ENCODE results near the gene HMOX1.

Gene HMOX1

GRCh38 chr22:35400501-35400790, 19.6 kb downstream of the HMOX1 start:
- in situ Hi-C loops (cut with MboI; ENCODE audit: low sequenced_read_pairs): no loop called here

GRCh38 chr22:35401863-35402262, 21.0 kb downstream of the HMOX1 start:
- in situ Hi-C loops (cut with MboI; ENCODE audit: low sequenced_read_pairs): no loop called here

- in situ Hi-C loops (cut with MboI; ENCODE audit: low sequenced_read_pairs): no loop called here
These were observed 22.5 kb downstream of the HMOX1 start for GRCh38 chr22:35403356-35403755.

GRCh38 chr22:35404176-35404575, 23.3 kb downstream of the HMOX1 start:
- in situ Hi-C loops (cut with MboI; ENCODE audit: low sequenced_read_pairs): no loop called here

GRCh38 chr22:35406443-35406842, 25.5 kb downstream of the HMOX1 start:
- in situ Hi-C loops (cut with MboI; ENCODE audit: low sequenced_read_pairs): no loop called here

GRCh38 chr22:35407362-35407761, 26.5 kb downstream of the HMOX1 start:
- in situ Hi-C loops (cut with MboI; ENCODE audit: low sequenced_read_pairs): no loop called here

- in situ Hi-C loops (cut with MboI; ENCODE audit: low sequenced_read_pairs): no loop called here
These were observed 29.1 kb downstream of the HMOX1 start for GRCh38 chr22:35409783-35410662.

- in situ Hi-C loops (cut with MboI; ENCODE audit: low sequenced_read_pairs): no loop called here
These were observed 29.8 kb downstream of the HMOX1 start for GRCh38 chr22:35410663-35411034.

GRCh38 chr22:35411102-35411501, 30.2 kb downstream of the HMOX1 start:
- in situ Hi-C loops (cut with MboI; ENCODE audit: low sequenced_read_pairs): no loop called here

GRCh38 chr22:35413624-35414023, 32.7 kb downstream of the HMOX1 start:
- in situ Hi-C loops (cut with MboI; ENCODE audit: low sequenced_read_pairs): no loop called here

GRCh38 chr22:35417606-35418005, 36.7 kb downstream of the HMOX1 start:
- in situ Hi-C loops (cut with MboI; ENCODE audit: low sequenced_read_pairs): no loop called here

GRCh38 chr22:35418088-35418487, 37.2 kb downstream of the HMOX1 start:
- in situ Hi-C loops (cut with MboI; ENCODE audit: low sequenced_read_pairs): no loop called here

- in situ Hi-C loops (cut with MboI; ENCODE audit: low sequenced_read_pairs): no loop called here
These were observed 37.8 kb downstream of the HMOX1 start for GRCh38 chr22:35418731-35419130.

- in situ Hi-C loops (cut with MboI; ENCODE audit: low sequenced_read_pairs): no loop called here
These were observed 38.9 kb downstream of the HMOX1 start for GRCh38 chr22:35419756-35420155.

GRCh38 chr22:35421121-35421520, 40.2 kb downstream of the HMOX1 start:
- in situ Hi-C loops (cut with MboI; ENCODE audit: low sequenced_read_pairs): no loop called here

GRCh38 chr22:35422145-35422544, 41.2 kb downstream of the HMOX1 start:
- in situ Hi-C loops (cut with MboI; ENCODE audit: low sequenced_read_pairs): no loop called here

- in situ Hi-C loops (cut with MboI; ENCODE audit: low sequenced_read_pairs): no loop called here
These were observed 42.0 kb downstream of the HMOX1 start for GRCh38 chr22:35422936-35423335.

GRCh38 chr22:35424081-35424480, 43.2 kb downstream of the HMOX1 start:
- in situ Hi-C loops (cut with MboI; ENCODE audit: low sequenced_read_pairs): no loop called here

- in situ Hi-C loops (cut with MboI; ENCODE audit: low sequenced_read_pairs): no loop called here
These were observed 43.9 kb downstream of the HMOX1 start for GRCh38 chr22:35424761-35425160.

GRCh38 chr22:35425546-35425945, 44.6 kb downstream of the HMOX1 start:
- in situ Hi-C loops (cut with MboI; ENCODE audit: low sequenced_read_pairs): no loop called here

GRCh38 chr22:35425971-35426800, 45.3 kb downstream of the HMOX1 start:
- in situ Hi-C loops (cut with MboI; ENCODE audit: low sequenced_read_pairs): no loop called here

GRCh38 chr22:35426801-35427140, 45.9 kb downstream of the HMOX1 start:
- in situ Hi-C loops (cut with MboI; ENCODE audit: low sequenced_read_pairs): no loop called here
